OCI-LY3 (cell line): Measurements from ENCODE around the gene IDH3G.

Source experiments
- H2AFZ ChIP-seq: fragments of 200-600, 300-600 bp; shearing (Covaris generic); 2 replicates; pipeline ENCODE4 v1.6.0; 2014; ENCODE audit warnings: antibody characterized with exemption, low read depth, low read length
- H3K27ac ChIP-seq: fragments of 200-600, 300-600 bp; sonication (generic); 2 replicates; pipeline ENCODE4 v1.5.1; 2014; ENCODE audit warnings: mild to moderate bottlenecking, low read length, moderate library complexity, mixed read lengths
- H3K27me3 ChIP-seq: fragments of 200-600, 300-600 bp; sonication (generic); 2 replicates; pipeline ENCODE4 v1.6.1; 2014; ENCODE audit warnings: low read depth, low read length, mixed read lengths
- H3K36me3 ChIP-seq: fragments of 200-600, 300-600 bp; sonication (generic); replicated peaks from 2 replicates; pipeline ENCODE3; 2014; ENCODE audit warnings: low read depth, low read length, mixed read lengths
- H3K4me1 ChIP-seq: fragments of 300-600, 200-600 bp; sonication (generic); 2 replicates; pipeline ENCODE4 v1.6.1; 2014; ENCODE audit warnings: low read length, mixed read lengths
- H3K4me2 ChIP-seq: fragments of 200-600, 300-600 bp; sonication (generic); 2 replicates; pipeline ENCODE4 v1.6.1; 2014; ENCODE audit warnings: low read length, mixed read lengths
- H3K4me3 ChIP-seq: fragments of 300-600, 200-600 bp; sonication (generic); 2 replicates; pipeline ENCODE4 v1.5.1; 2014; ENCODE audit warnings: antibody characterized with exemption, mild to moderate bottlenecking, low read length, moderate library complexity
- H3K79me2 ChIP-seq: fragments of 300-600, 200-600 bp; shearing (Covaris generic); 2 replicates; pipeline ENCODE4 v1.6.1; 2014; ENCODE audit warnings: mild to moderate bottlenecking, low read length, mixed read lengths
- H3K9ac ChIP-seq: fragments of 300-600, 200-600 bp; shearing (Covaris generic); 2 replicates; pipeline ENCODE4 v1.6.0; 2014; ENCODE audit warnings: mild to moderate bottlenecking, low read length, moderate library complexity
- H3K9me3 ChIP-seq: fragments of 200-600, 300-600 bp; shearing (Covaris generic); 2 replicates; pipeline ENCODE4 v1.6.1; 2014; ENCODE audit warnings: low read length, mixed read lengths; ENCODE audit not compliant: insufficient read depth
- H4K20me1 ChIP-seq: fragments of 200-600, 300-600 bp; sonication (generic); 2 replicates; pipeline ENCODE4 v1.6.1; 2016; ENCODE audit warnings: low read length, mixed read lengths; ENCODE audit not compliant: insufficient read depth
- EZH2phosphoT487 ChIP-seq: fragments of 200-600 bp; shearing (Covaris generic); IDR thresholded peaks from 2 replicates; pipeline ENCODE4 v1.6.1; 2018; ENCODE audit warnings: antibody characterized with exemption, mixed run types, low read depth
- TF ChIP-seq, protein P1 (sequence below): fragments of 200-600, 300-600 bp; sonication (generic); IDR thresholded peaks from 2 replicates; pipeline ENCODE4 v1.5.1; 2014; ENCODE audit warnings: antibody characterized with exemption, low read length, low read depth

IDH3G gene

GRCh38 chrX:153803211-153804099 lies 9.3 kb upstream of the IDH3G start:
- TF ChIP-seq, protein P1, sequence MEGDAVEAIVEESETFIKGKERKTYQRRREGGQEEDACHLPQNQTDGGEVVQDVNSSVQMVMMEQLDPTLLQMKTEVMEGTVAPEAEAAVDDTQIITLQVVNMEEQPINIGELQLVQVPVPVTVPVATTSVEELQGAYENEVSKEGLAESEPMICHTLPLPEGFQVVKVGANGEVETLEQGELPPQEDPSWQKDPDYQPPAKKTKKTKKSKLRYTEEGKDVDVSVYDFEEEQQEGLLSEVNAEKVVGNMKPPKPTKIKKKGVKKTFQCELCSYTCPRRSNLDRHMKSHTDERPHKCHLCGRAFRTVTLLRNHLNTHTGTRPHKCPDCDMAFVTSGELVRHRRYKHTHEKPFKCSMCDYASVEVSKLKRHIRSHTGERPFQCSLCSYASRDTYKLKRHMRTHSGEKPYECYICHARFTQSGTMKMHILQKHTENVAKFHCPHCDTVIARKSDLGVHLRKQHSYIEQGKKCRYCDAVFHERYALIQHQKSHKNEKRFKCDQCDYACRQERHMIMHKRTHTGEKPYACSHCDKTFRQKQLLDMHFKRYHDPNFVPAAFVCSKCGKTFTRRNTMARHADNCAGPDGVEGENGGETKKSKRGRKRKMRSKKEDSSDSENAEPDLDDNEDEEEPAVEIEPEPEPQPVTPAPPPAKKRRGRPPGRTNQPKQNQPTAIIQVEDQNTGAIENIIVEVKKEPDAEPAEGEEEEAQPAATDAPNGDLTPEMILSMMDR = no peak
- TF ChIP-seq EZH2phosphoT487 = no peak
- H3K27me3 ChIP-seq = no peaks in the 10 kb centered on the region
- H3K79me2 ChIP-seq = no peaks in the 10 kb centered on the region
- H3K27ac ChIP-seq = no peak overlapping the region
- H3K9me3 ChIP-seq = no peaks in the 10 kb centered on the region
- no peaks in the 10 kb centered on the region for H3K4me1 ChIP-seq
- no peak overlapping the region for H2AFZ ChIP-seq
- H3K4me2 ChIP-seq = no peak overlapping the region
- peaks cover 4% of the 10 kb centered on the region for H3K36me3 ChIP-seq
- no peaks in the 10 kb centered on the region for H4K20me1 ChIP-seq
- no peak overlapping the region for H3K4me3 ChIP-seq
- no peak overlapping the region for H3K9ac ChIP-seq

DNA sequence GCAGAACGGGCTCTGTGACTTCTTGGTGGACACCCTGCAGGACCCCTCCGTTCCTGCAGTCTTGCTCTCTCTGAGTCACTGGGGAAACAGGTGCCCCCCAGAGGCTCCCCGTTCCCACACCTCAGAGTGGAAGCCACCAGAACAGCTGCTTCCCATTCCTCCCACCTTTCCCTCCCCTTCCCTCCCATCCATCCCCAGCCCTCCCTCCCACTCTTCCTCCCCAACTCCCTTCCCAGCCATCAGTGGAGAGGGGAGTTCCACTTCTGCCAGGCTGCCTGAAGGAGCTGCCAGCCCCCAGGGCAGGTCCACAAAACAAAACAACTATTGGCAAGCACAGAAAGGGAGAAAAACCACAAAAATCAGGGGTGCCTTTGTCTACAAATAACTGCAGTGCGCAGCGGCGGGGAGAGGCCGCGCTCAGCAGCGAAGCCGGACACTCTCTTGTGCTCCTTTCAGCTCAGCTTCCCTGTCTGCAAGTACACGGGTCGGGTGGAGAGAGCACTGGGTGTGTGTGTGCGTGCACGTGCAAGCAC lies 8.4 kb upstream of the IDH3G start:
- Histone ChIP-seq H3K36me3 (peaks cover 6% of the 10 kb centered on the region), H3K4me3 (no peak overlapping the region), H4K20me1 (no peaks in the 10 kb centered on the region), H3K9me3 (no peaks in the 10 kb centered on the region), H2AFZ (no peak overlapping the region), H3K27me3 (no peaks in the 10 kb centered on the region), H3K4me2 (no peak overlapping the region), H3K4me1 (no peaks in the 10 kb centered on the region), H3K79me2 (no peaks in the 10 kb centered on the region; the same call in 1 of the 2 replicates), H3K27ac (no peak overlapping the region), H3K9ac (no peak overlapping the region)
- no peak for TF ChIP-seq EZH2phosphoT487
- TF ChIP-seq, protein P1 = no peak

- H3K36me3 ChIP-seq = peaks cover 14% of the 10 kb centered on the region
- no peak overlapping the region for H3K4me2 ChIP-seq
- no peak overlapping the region for H3K27ac ChIP-seq
- no peak overlapping the region for H2AFZ ChIP-seq
- H3K9ac ChIP-seq = no peak overlapping the region
- no peaks in the 10 kb centered on the region for H3K9me3 ChIP-seq
- TF ChIP-seq, protein P1 = no peak
- TF ChIP-seq EZH2phosphoT487 = no peak
- no peaks in the 10 kb centered on the region for H3K4me1 ChIP-seq
- H3K27me3 ChIP-seq = no peaks in the 10 kb centered on the region
- no peaks in the 10 kb centered on the region; the same call in 1 of the 2 replicates for H4K20me1 ChIP-seq
- no peak overlapping the region for H3K4me3 ChIP-seq
- H3K79me2 ChIP-seq = peaks cover 6% of the 10 kb centered on the region
Measured at GRCh38 chrX:153801669-153802068, 7.5 kb upstream of the IDH3G start.

GRCh38 chrX:153800746-153801145 lies 6.6 kb upstream of the IDH3G start:
- Histone ChIP-seq H3K4me2 (no peak overlapping the region), H3K9ac (no peak overlapping the region), H3K9me3 (no peaks in the 10 kb centered on the region), H3K4me1 (peaks cover 6% of the 10 kb centered on the region), H4K20me1 (peaks cover 5% of the 10 kb centered on the region; the same call in 1 of the 2 replicates), H3K36me3 (peaks cover 22% of the 10 kb centered on the region), H3K79me2 (peaks cover 15% of the 10 kb centered on the region), H3K27me3 (no peaks in the 10 kb centered on the region), H2AFZ (no peak overlapping the region), H3K4me3 (no peak overlapping the region), H3K27ac (no peak overlapping the region)
- TF ChIP-seq, protein P1 = no peak
- no peak for TF ChIP-seq EZH2phosphoT487
